ENCODE data around the gene EME2.

DNA sequence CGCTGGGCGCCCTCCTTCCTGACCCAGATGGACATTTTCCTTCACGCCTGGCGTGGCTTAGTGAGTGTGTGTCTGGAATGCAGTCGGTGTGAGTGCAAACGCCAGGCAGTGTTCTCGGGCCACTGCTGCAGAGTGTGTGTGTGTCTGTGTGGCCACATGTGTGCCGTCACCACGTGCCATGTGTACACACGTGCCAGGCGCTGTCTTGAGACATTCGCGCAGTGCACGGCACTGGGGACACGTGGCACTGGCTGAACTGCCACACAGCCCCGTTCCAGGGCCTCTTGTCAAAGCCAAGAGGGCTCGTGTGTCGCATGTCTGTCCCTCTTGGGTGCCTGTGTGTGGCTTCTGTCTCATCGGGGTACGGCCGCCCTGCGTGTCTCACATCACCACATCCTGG lies 37.8 kb upstream of the EME2 start:
- TF ChIP-seq, protein P1, sequence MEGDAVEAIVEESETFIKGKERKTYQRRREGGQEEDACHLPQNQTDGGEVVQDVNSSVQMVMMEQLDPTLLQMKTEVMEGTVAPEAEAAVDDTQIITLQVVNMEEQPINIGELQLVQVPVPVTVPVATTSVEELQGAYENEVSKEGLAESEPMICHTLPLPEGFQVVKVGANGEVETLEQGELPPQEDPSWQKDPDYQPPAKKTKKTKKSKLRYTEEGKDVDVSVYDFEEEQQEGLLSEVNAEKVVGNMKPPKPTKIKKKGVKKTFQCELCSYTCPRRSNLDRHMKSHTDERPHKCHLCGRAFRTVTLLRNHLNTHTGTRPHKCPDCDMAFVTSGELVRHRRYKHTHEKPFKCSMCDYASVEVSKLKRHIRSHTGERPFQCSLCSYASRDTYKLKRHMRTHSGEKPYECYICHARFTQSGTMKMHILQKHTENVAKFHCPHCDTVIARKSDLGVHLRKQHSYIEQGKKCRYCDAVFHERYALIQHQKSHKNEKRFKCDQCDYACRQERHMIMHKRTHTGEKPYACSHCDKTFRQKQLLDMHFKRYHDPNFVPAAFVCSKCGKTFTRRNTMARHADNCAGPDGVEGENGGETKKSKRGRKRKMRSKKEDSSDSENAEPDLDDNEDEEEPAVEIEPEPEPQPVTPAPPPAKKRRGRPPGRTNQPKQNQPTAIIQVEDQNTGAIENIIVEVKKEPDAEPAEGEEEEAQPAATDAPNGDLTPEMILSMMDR (conservative IDR thresholded peaks at IDR 0.05 in 1 of 2, IDR thresholded peaks at IDR 0.05 in 1 of 2; ENCODE audit: low read depth in 1 of 2, low read length in 2 of 2), result no peak
- no peak for TF ChIP-seq EZH2 (IDR thresholded peaks at IDR 0.05; ENCODE audit: low read length, missing control alignments)
